MCF 10A (cell line): ENCODE measurements around the gene MMRN1. TPM values are rescaled to one million over a fixed set of nuclear protein-coding genes. Genes with fewer than 3 reads are reported as not detected.
A peak's percentile ranks its signal among the peaks of the same experiment; 100 is the strongest.
"Not testable (repeated sequence)": the region's sequence is repeated elsewhere in the genome, so short reads cannot be mapped to it uniquely, and the experiment has no call there.

ENCODE experiments used
- BruUV-seq: library from RNA; stranded (reverse); fragments of 400-500 nt; replicated peaks from 2 replicates; lab custom pipeline; 2021; lab: Mats Ljungman, UMichigan
- CTCF ChIA-PET: fragments of 300-600 bp; sonication (Branson Sonifier 250); formaldehyde crosslinking; extraction: SDS; loops from one replicate; lab custom pipeline; 2021; ENCODE audit warnings: antibody characterized with exemption, inconsistent platforms; lab: Yijun Ruan, JAX
- POLR2A ChIA-PET: fragments of 300-600, 350-650 bp; sonication (Branson Sonifier 250); formaldehyde crosslinking; extraction: SDS; loops from one replicate; lab custom pipeline; 2020; ENCODE audit warnings: antibody characterized with exemption, inconsistent platforms; lab: Yijun Ruan, JAX
- DNase-seq: peaks from one replicate; pipeline ENCODE4 v3.0.0-alpha.2; 2018; ENCODE audit not compliant: unreplicated experiment
- H3K27ac Mint-ChIP-seq: one replicate; pipeline ENCODE4 v1.8.0; 2022; ENCODE audit warnings: mild to moderate bottlenecking, low read depth, mixed read lengths; ENCODE audit not compliant: unreplicated experiment
- H3K27me3 Mint-ChIP-seq: one replicate; pipeline ENCODE4 v1.8.0; 2022; ENCODE audit warnings: mixed read lengths; ENCODE audit not compliant: insufficient read depth, unreplicated experiment
- H3K36me3 Mint-ChIP-seq: one replicate; pipeline ENCODE4 v1.8.0; 2022; ENCODE audit warnings: mild to moderate bottlenecking, moderate library complexity, mixed read lengths; ENCODE audit not compliant: insufficient read depth, unreplicated experiment
- H3K4me1 Mint-ChIP-seq: one replicate; pipeline ENCODE4 v1.8.0; 2022; ENCODE audit warnings: mixed read lengths; ENCODE audit not compliant: insufficient read depth, unreplicated experiment
- H3K4me3 Mint-ChIP-seq: one replicate; pipeline ENCODE4 v1.8.0; 2022; ENCODE audit warnings: mild to moderate bottlenecking, moderate library complexity, mixed read lengths; ENCODE audit not compliant: unreplicated experiment
- H3K9me3 Mint-ChIP-seq: one replicate; pipeline ENCODE4 v1.8.0; 2022; ENCODE audit warnings: mixed read lengths; ENCODE audit not compliant: unreplicated experiment
- CTCF ChIP-seq: fragments of 200-600 bp; IDR thresholded peaks from one replicate; pipeline ENCODE4 v1.8.0; 2022; ENCODE audit warnings: antibody characterized with exemption, mild to moderate bottlenecking; ENCODE audit not compliant: unreplicated experiment
- intact Hi-C: fragments of 100-400 bp; cut with micrococcal nuclease; formaldehyde crosslinking; loops from 2 replicates; pipeline ENCODE4 v1.14.1; 2022
- total RNA-seq: library from RNA; stranded (reverse); gene quantifications from 2 replicates; pipeline ENCODE4 v1.2.3, GENCODE V29; 2022

Gene MMRN1
- total RNA-seq, 1 experiment from 2014 or later = not detected

DNA sequence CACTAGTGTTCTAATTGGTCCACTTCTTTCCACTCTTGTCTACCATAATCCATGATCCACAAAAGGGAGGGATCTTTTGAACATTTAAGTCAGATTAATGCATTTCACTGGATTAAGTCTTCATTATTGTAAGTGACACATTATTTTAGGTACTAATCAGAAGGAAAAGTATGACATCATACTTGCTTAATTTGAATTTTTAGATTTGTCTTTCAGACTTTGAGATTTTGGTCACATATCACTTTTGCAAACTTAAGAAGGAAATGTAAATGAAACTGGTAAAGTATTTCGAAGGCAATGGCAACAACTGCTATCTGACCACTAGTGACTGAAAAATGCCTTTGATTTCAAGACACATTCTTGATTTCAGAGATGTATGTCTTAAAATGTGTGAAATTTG lies 5.2 kb downstream of the MMRN1 start:
- Mint-ChIP-seq H3K4me1 (no peaks in the 10 kb centered on the region), H3K27me3 (no peaks in the 10 kb centered on the region), H3K27ac (no peak overlapping the region), H3K36me3 (no peaks in the 10 kb centered on the region), H3K9me3 (no peaks in the 10 kb centered on the region), H3K4me3 (no peak overlapping the region)
- intact Hi-C loops = loop anchor here (5.0 kb wide), 1 partner anchor 63 kb away; the partner anchor contains the start of gene SNCA
- POLR2A ChIA-PET = no interaction called here
- no peak for DNase-seq
- no TSS peak for BruUV-seq
- CTCF ChIA-PET = interaction anchor here (1.5 to 1.8 kb wide), 3 partner anchors 196 to 414 kb away, joined by 4 to 8 read pairs (median 6); no protein-coding TSS in a partner anchor
- TF ChIP-seq CTCF = no peak

- intact Hi-C loops = loop anchor here (1.0 to 5.0 kb wide), 6 partner anchors 65 to 464 kb away; partner anchors contain the start of gene SNCA
- not testable (repeated sequence) for H3K4me3 Mint-ChIP-seq, BruUV-seq, H3K9me3 Mint-ChIP-seq, H3K4me1 Mint-ChIP-seq, H3K27me3 Mint-ChIP-seq, H3K27ac Mint-ChIP-seq, H3K36me3 Mint-ChIP-seq
- ChIA-PET CTCF (interaction anchor here (1.0 kb wide), 2 partner anchors 8 to 271 kb away, joined by 3 to 4 read pairs; no protein-coding TSS in a partner anchor), POLR2A (interaction anchor here (1.5 kb wide), 1 partner anchor 241 kb away, joined by 3 read pairs; no protein-coding TSS in a partner anchor)
- peak; percentile 62 for DNase-seq
- peak; percentile 53 for TF ChIP-seq CTCF
Observed at GRCh38 chr4:89901808-89902431, 7.3 kb downstream of the MMRN1 start.

GRCh38 chr4:89904524-89904923 lies 9.9 kb downstream of the MMRN1 start:
- no peak overlapping the region for H3K27ac Mint-ChIP-seq
- TF ChIP-seq CTCF = no peak

DNA sequence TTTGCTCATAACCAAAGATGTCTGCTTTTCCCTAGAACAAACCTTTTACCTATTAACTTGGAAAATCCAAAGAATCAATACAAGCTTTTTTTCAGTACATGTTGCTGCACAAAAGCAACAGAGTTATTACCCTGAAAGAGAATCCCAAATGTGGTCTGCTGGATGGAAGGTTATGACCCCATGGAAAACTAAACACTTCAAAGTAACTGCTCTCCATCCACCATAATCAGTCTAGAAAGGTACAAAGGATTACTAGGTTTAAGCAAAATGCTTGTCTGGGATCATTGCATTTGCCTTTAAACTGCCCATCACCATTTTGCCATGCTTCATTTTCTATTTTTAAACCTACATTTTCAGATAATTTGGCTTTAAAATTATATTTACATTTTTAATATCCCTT lies 11.7 kb downstream of the MMRN1 start:
- intact Hi-C loops = no loop called here
- Mint-ChIP-seq H3K27me3 (no peaks in the 10 kb centered on the region), H3K27ac (no peak overlapping the region), H3K9me3 (no peaks in the 10 kb centered on the region), H3K4me1 (no peaks in the 10 kb centered on the region), H3K36me3 (no peaks in the 10 kb centered on the region), H3K4me3 (no peak overlapping the region)
- no peak for TF ChIP-seq CTCF
- no TSS peak for BruUV-seq
- CTCF ChIA-PET = interaction anchor here (0.5 to 0.9 kb wide), 2 partner anchors 421 to 680 kb away, joined by 3 to 5 read pairs; no protein-coding TSS in a partner anchor
- POLR2A ChIA-PET = no interaction called here
- no peak for DNase-seq

More at GRCh38 chr4:89904524-89904923, 9.9 kb downstream of the MMRN1 start:
- Mint-ChIP-seq H3K9me3 (no peaks in the 10 kb centered on the region), H3K36me3 (no peaks in the 10 kb centered on the region), H3K27me3 (no peaks in the 10 kb centered on the region), H3K4me1 (no peaks in the 10 kb centered on the region), H3K4me3 (no peak overlapping the region)
- DNase-seq = no peak
- intact Hi-C loops = loop anchor here (5.0 kb wide), 1 partner anchor 67 kb away; the partner anchor contains the start of gene SNCA
- BruUV-seq = no TSS peak
- CTCF ChIA-PET = interaction anchor here (0.7 to 2.9 kb wide), 2 partner anchors 247 to 469 kb away, joined by 3 to 13 read pairs; no protein-coding TSS in a partner anchor
- POLR2A ChIA-PET = no interaction called here
